Measurements from ENCODE around the gene TMEM154. TPM values are rescaled to one million over a fixed set of nuclear protein-coding genes. Genes with fewer than 3 reads are reported as not detected.

TMEM154 gene
- polyA plus RNA-seq, 1 of the 3 experiments (the other 2 are of a cell fraction): 0.58 TPM

DNA sequence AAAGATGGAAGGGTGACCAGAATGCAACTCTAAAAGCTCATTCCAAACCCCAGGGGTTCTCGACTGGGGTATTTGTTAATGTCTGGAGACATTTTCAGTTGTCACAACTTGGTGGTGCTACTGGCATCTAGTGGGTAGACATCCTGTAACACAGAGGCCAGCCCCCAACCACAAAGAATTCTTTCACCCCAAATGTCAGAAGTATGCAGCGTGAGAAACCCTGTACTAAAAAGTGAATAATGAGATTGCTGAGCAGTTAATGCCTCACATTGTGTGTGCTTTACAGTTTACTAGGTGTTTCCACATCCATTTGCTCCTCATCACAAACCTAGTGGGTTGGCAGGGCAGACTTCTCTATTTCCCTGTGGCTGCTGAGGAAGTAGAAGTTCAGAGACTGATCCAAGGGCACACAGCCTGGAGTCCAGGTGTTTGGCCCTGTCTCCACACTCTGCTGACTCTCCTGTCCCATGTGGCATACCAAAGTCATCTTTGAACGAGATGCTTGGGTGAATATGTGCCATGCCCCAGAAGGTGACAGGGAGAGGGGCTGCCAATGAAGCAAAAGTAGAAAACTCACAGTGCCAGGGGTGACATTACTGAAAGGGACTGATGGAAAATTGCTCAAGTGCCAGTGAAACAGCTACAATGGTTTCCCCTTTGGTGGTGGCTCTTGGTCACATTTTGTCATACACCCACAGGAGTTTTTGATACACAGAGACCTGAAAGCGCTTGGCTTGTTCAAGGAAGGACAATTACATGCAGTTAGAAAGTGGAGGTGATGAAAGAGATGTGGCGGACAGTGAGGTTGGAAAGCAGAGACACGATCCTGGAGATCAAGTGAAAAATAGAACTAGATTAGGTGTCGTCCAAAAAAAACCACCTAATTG is 10.1 kb upstream of the TMEM154 start:
- Histone ChIP-seq H3K9ac (no peak overlapping the region), H3F3A (replicated peaks; ENCODE audit: insufficient read depth) (no peaks in the 10 kb centered on the region), H3K4me1 (ENCODE audit: control insufficient read depth in 1 of 2, insufficient read depth in 2 of 2, low read depth in 1 of 2, low read length in 1 of 2) (peaks cover 0 to 4% of the 10 kb centered on the region in 2 experiments; a peak in 2 of 4 replicates), H3K27me3 (ENCODE audit: insufficient read depth) (no peaks in the 10 kb centered on the region), H2AFZ (ENCODE audit: low read depth) (no peak overlapping the region), H3K27ac (ENCODE audit: low read depth in 2 of 2, low read length in 1 of 2) (no peak overlapping the region), H3K9me2 (no peaks in the 10 kb centered on the region), H3K36me3 (replicated peaks in 1 of 2; ENCODE audit: control insufficient read depth in 1 of 2, insufficient read depth in 2 of 2, low read length in 1 of 2) (no peaks in the 10 kb centered on the region), H3K79me2 (ENCODE audit: insufficient read depth) (no peaks in the 10 kb centered on the region), H3K4me3 (ENCODE audit: low read depth in 2 of 2, low read length in 1 of 2) (no peak overlapping the region), H3K9me3 (no peaks in the 10 kb centered on the region), H4K20me1 (ENCODE audit: insufficient read depth) (no peaks in the 10 kb centered on the region), H3K4me2 (no peak overlapping the region)
- no peak for TF ChIP-seq REST (IDR thresholded peaks at IDR 0.05; ENCODE audit: low read depth, low read length)
- no peak for TF ChIP-seq PBX3 (IDR thresholded peaks at IDR 0.05)
- TF ChIP-seq CTCF (IDR thresholded peaks at IDR 0.05): no peak
- TF ChIP-seq CHD2 (IDR thresholded peaks at IDR 0.05; ENCODE audit: low read length, partially characterized antibody): no peak
- TF ChIP-seq MXI1 (IDR thresholded peaks at IDR 0.05; ENCODE audit: low read depth, low read length): no peak
- no peak for TF ChIP-seq YY1 (IDR thresholded peaks at IDR 0.05; ENCODE audit: low read depth)
- no peak for TF ChIP-seq ELF1 (IDR thresholded peaks at IDR 0.05)
- TF ChIP-seq MEF2A (IDR thresholded peaks at IDR 0.05; ENCODE audit: borderline replicate concordance, low read depth): no peak
- TF ChIP-seq NRF1 (IDR thresholded peaks at IDR 0.05; ENCODE audit: low read depth, low read length): no peak
- no peak for TF ChIP-seq USF1 (IDR thresholded peaks at IDR 0.05; ENCODE audit: borderline replicate concordance, low read depth)
- 64% methylated on average over 7 of the region's 7 CpGs for WGBS (ENCODE audit: low lambda C conversion rate)
- no peak for DNase-seq
- ChIA-PET POLR2A (no interaction called here), CTCF (interaction anchor here (0.9 kb wide), 1 partner anchor 12 kb away, joined by 3 read pairs; no protein-coding TSS in a partner anchor)
